A673 (cell line): Measurements from ENCODE around the gene GBX1.

ENCODE experiments used
- CTCF ChIP-seq: fragments of 300-800, 200-600 bp; sonication (generic); conservative IDR thresholded peaks from 2 replicates; pipeline ENCODE4 v1.5.1; 2017; ENCODE audit warnings: low read depth, mild to moderate bottlenecking, antibody characterized with exemption, low read length, moderate library complexity, mixed read lengths
- EZH2 ChIP-seq: fragments of 200-600 bp; sonication (generic); IDR thresholded peaks from 2 replicates; pipeline ENCODE4 v1.6.1; 2017; ENCODE audit warnings: borderline replicate concordance, low read depth, mild to moderate bottlenecking, mixed read lengths, antibody characterized with exemption, low read length; ENCODE audit not compliant: poor library complexity, severe bottlenecking

- TF ChIP-seq CTCF (no peak), EZH2 (no peak)
Measured at GRCh38 chr7:151179946-151180345, 12.5 kb upstream of the GBX1 start.
